Activated CD4-positive, alpha-beta T cell treated with anti-CD3 and anti-CD28 coated beads for 36 hours (primary cell): ENCODE data around the gene NPPA. TPM values are rescaled to one million over a fixed set of nuclear protein-coding genes. Genes with fewer than 3 reads are reported as not detected.

ENCODE experiments used
- ATAC-seq: fragments of 200-7000 bp; cut with Tn5 transposase; one replicate; pipeline ENCODE4 v1.10.0; 2021; ENCODE audit warnings: mild to moderate bottlenecking, moderate library complexity
- CTCF ChIA-PET: fragments of 350-600 bp; sonication (Branson Sonifier 250); formaldehyde crosslinking; loops from one replicate; lab custom pipeline; 2021; ENCODE audit warnings: antibody characterized with exemption; lab: Charles Lee
- POLR2A ChIA-PET: fragments of 350-600 bp; sonication (Branson Sonifier 250); formaldehyde crosslinking; loops from one replicate; lab custom pipeline; 2021; ENCODE audit warnings: antibody characterized with exemption, inconsistent platforms; lab: Charles Lee
- DNase-seq: peaks from one replicate; pipeline ENCODE4 v3.0.0-alpha.2; 2020
- H3K27ac Mint-ChIP-seq: one replicate; pipeline ENCODE4 v1.8.0; 2021; ENCODE audit warnings: mixed read lengths
- H3K27me3 Mint-ChIP-seq: one replicate; pipeline ENCODE4 v1.8.0; 2021; ENCODE audit warnings: mixed read lengths
- H3K36me3 Mint-ChIP-seq: one replicate; pipeline ENCODE4 v1.8.0; 2021; ENCODE audit warnings: low read depth, mixed read lengths
- H3K4me1 Mint-ChIP-seq: one replicate; pipeline ENCODE4 v1.8.0; 2021; ENCODE audit warnings: mixed read lengths
- H3K4me3 Mint-ChIP-seq: one replicate; pipeline ENCODE4 v1.8.0; 2021; ENCODE audit warnings: mild to moderate bottlenecking, moderate library complexity, mixed read lengths
- H3K9me3 Mint-ChIP-seq: one replicate; pipeline ENCODE4 v1.8.0; 2021; ENCODE audit warnings: low read depth, mixed read lengths
- intact Hi-C, 2 experiments: fragments of 100-400 bp; cut with DNase I in 1 of 2; cut with micrococcal nuclease in 1 of 2; formaldehyde crosslinking; loops; one replicate each; pipeline versions ENCODE4 v1.14.2 to v1.15.1; 2022 to 2024; cut with DNase I, micrococcal nuclease
- total RNA-seq, 2 experiments: library from RNA; stranded (reverse); gene quantifications; one replicate each; pipeline ENCODE4 v1.2.3, GENCODE V29; 2021

Gene NPPA
- total RNA-seq, 2 experiments from 2014 or later: not detected

DNA sequence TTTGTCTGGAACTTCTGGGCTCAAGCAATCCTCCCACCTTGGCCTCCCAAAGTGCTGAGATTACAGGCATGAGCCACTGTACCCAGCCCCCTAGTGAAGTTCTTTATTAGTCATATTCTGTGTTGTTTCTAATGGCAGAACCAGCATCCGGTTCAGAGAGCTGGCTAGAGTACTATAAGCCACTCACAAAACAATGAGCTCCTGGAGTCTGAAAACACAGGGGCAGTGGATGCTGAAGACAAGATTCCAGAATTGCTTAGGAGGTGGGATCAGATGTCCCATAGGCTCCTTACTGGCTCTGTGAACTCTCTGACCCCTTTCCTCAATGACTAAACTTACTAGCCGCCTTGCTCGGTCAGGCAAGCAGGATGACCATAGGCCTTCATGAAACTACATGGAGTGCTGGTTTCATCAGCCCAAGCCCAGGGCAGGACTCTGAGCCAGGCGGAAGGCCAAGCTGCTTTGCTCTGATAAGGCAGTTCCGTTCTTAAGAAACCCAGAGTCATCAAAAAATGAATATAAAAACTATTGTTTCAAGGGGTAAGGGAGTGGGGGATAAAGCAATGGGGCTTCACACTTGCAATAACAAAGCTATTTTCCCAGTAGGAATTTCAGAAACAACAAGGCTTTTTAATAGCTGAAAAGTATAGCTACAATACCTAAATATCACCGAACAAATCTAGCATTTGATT, 49.9 kb downstream of the NPPA start:
- POLR2A ChIA-PET: interaction anchor here (0.7 kb wide), 1 partner anchor 128 kb away, joined by 3 read pairs; no protein-coding TSS in a partner anchor
- no peaks in the 10 kb centered on the region for H3K27me3 Mint-ChIP-seq

DNA sequence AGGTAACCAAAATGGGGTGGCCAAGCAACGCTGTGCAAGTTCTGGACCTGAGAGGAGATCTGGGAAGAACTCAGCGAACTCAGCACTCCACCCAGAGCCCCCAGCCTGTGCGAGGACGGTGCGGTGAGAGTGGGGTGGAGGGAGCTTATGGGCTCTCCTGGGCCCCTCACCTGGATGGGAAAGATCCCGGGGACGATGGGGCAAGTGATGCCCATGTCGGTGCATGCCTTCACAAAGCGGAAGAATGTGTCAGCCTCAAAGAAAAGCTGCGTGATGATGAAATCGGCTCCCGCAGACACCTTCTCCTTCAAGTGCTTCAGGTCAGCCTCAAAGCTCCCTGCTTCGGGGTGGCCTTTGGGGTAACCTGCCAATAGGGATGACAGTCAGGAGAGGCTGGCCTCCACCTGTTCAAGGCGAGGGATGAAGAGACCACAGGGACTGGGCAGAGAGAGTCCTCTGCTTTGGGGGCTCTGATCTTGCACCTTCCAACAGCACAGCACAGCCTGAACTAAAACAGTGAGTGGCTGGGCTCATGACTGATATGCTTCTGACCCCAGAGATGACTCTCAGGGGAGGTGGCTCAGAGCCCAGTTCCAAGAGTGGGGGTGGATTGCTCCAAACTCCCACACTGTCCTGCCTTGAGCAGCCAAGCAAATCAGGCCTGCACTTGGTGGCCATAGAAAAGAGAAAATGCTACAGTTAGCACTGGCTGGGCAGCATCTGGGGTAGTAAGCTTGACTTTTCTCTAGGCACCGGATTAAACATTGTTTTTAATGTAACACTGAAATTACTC, 51.4 kb downstream of the NPPA start:
- no peaks in the 10 kb centered on the region for H3K27me3 Mint-ChIP-seq
- H3K27ac Mint-ChIP-seq: no peak overlapping the region
- intact Hi-C loops: no loop called here
- peaks cover 24% of the 10 kb centered on the region for H3K36me3 Mint-ChIP-seq
- H3K9me3 Mint-ChIP-seq: no peaks in the 10 kb centered on the region
- ATAC-seq (no peak), DNase-seq (no peak)
- H3K4me1 Mint-ChIP-seq: no peaks in the 10 kb centered on the region
- ChIA-PET POLR2A (no interaction called here), CTCF (interaction anchor here (1.1 kb wide), 2 partner anchors 20 to 22 kb away, joined by 3 read pairs; no protein-coding TSS in a partner anchor)
- no peak overlapping the region for H3K4me3 Mint-ChIP-seq

More for the DNA sequence above, 49.9 kb downstream of the NPPA start:
- H3K9me3 Mint-ChIP-seq: no peaks in the 10 kb centered on the region
- peaks cover 28% of the 10 kb centered on the region for H3K36me3 Mint-ChIP-seq
- CTCF ChIA-PET: interaction anchor here (0.5 to 1.3 kb wide), 3 partner anchors 9 to 909 kb away, joined by 3 to 6 read pairs (median 4); partner anchors contain the start of genes CLCN6 and MTHFR
- intact Hi-C loops: no loop called here
- ATAC-seq (no peak), DNase-seq (no peak)
- no peak overlapping the region for H3K4me3 Mint-ChIP-seq
- peaks cover 7% of the 10 kb centered on the region for H3K4me1 Mint-ChIP-seq
- no peak overlapping the region for H3K27ac Mint-ChIP-seq

Other genes with a start within 250 kb of the NPPA start
- gene FBXO2, start 193.4 kb downstream of the NPPA start, total RNA-seq: 1 to 10 TPM; 1.6 to 2.1 TPM
- 10 to 100 TPM; 20.2 to 21.8 TPM for gene FBXO44, start 192.9 kb downstream of the NPPA start, total RNA-seq
- 10 to 100 TPM in 1 of 2 experiments, 1 to 10 TPM in 1; 10.0 to 12.0 TPM for gene FBXO6, start 183.6 kb downstream of the NPPA start, total RNA-seq
- gene MAD2L2, start 166.6 kb downstream of the NPPA start, total RNA-seq: 10 to 100 TPM; 70.4 to 71.5 TPM
- under 1 TPM; 0.02 to 0.04 TPM for gene DRAXIN, start 156.1 kb downstream of the NPPA start, total RNA-seq
- 10 to 100 TPM; 13.2 to 13.3 TPM for gene AGTRAP, start 111.6 kb downstream of the NPPA start, total RNA-seq
- gene C1orf167, start 85.6 kb downstream of the NPPA start, total RNA-seq: not detected
- gene MTHFR, start 41.8 kb downstream of the NPPA start, total RNA-seq: 10 to 100 TPM; 11.2 to 11.6 TPM
- gene CLCN6, start 41.6 kb downstream of the NPPA start, total RNA-seq: 1 to 10 TPM; 9.4 to 9.5 TPM
- not detected for gene NPPB, start 11.2 kb upstream of the NPPA start, total RNA-seq
- 10 to 100 TPM; 21.0 to 23.1 TPM for gene KIAA2013, start 78.6 kb upstream of the NPPA start, total RNA-seq
- 10 to 100 TPM; 11.7 to 11.9 TPM for gene PLOD1, start 86.9 kb upstream of the NPPA start, total RNA-seq
- 10 to 100 TPM; 52.5 to 71.6 TPM for gene MFN2, start 132.7 kb upstream of the NPPA start, total RNA-seq
- 10 to 100 TPM; 30.2 to 31.5 TPM for gene MIIP, start 171.7 kb upstream of the NPPA start, total RNA-seq
- gene TNFRSF8, start 215.5 kb upstream of the NPPA start, total RNA-seq: 10 to 100 TPM; 15.7 to 16.3 TPM